ENCODE measurements around the gene RSPH1.
"Not testable (repeated sequence)": the region's sequence is repeated elsewhere in the genome, so short reads cannot be mapped to it uniquely, and the experiment has no call there.

Gene RSPH1

GRCh38 chr21:42486072-42486471 is 10.0 kb downstream of the RSPH1 start:
- DNase-seq (ENCODE audit: low read depth) = no peak

- DNase-seq (ENCODE audit: low read depth) = no peak
Measured at GRCh38 chr21:42484966-42485365, 11.1 kb downstream of the RSPH1 start.

- no peak for DNase-seq (ENCODE audit: low read depth)
Measured at GRCh38 chr21:42481169-42481568, 14.9 kb downstream of the RSPH1 start.

GRCh38 chr21:42480736-42481135 is 15.3 kb downstream of the RSPH1 start:
- no peak for DNase-seq (ENCODE audit: low read depth)

GRCh38 chr21:42479582-42479981 is 16.4 kb downstream of the RSPH1 start:
- no peak for DNase-seq (ENCODE audit: low read depth)

GRCh38 chr21:42478504-42478903 is 17.5 kb downstream of the RSPH1 start:
- DNase-seq (ENCODE audit: low read depth) = no peak

GRCh38 chr21:42476388-42477331 is 19.4 kb downstream of the RSPH1 start:
- no peak for DNase-seq (ENCODE audit: low read depth)

- no peak for DNase-seq (ENCODE audit: low read depth)
Measured at GRCh38 chr21:42475526-42476387, 20.3 kb downstream of the RSPH1 start.

GRCh38 chr21:42475036-42475435 is 21.0 kb downstream of the RSPH1 start:
- no peak for DNase-seq (ENCODE audit: low read depth)

GRCh38 chr21:42474043-42474831 is 21.8 kb downstream of the RSPH1 start:
- DNase-seq (ENCODE audit: low read depth) = no peak

GRCh38 chr21:42473498-42474042 is 22.5 kb downstream of the RSPH1 start:
- DNase-seq (ENCODE audit: low read depth) = no peak

GRCh38 chr21:42472521-42472920 is 23.5 kb downstream of the RSPH1 start:
- DNase-seq (ENCODE audit: low read depth) = no peak

GRCh38 chr21:42471716-42472330 is 24.2 kb downstream of the RSPH1 start:
- DNase-seq (ENCODE audit: low read depth) = no peak

GRCh38 chr21:42471206-42471605 is 24.8 kb downstream of the RSPH1 start:
- DNase-seq (ENCODE audit: low read depth) = no peak

- not testable (repeated sequence) for DNase-seq (ENCODE audit: low read depth)
Measured at GRCh38 chr21:42469726-42470125, 26.3 kb downstream of the RSPH1 start.

- DNase-seq (ENCODE audit: low read depth) = no peak
Measured at GRCh38 chr21:42469272-42469671, 26.8 kb downstream of the RSPH1 start.

GRCh38 chr21:42468491-42469131 is 27.4 kb downstream of the RSPH1 start:
- no peak for DNase-seq (ENCODE audit: low read depth)

- no peak for DNase-seq (ENCODE audit: low read depth)
Measured at GRCh38 chr21:42467140-42467983, 28.7 kb downstream of the RSPH1 start.

- no peak for DNase-seq (ENCODE audit: low read depth)
Measured at GRCh38 chr21:42466700-42467099, 29.3 kb downstream of the RSPH1 start.

GRCh38 chr21:42465803-42466127 is 30.3 kb downstream of the RSPH1 start:
- DNase-seq (ENCODE audit: low read depth) = no peak
